ENCODE data around the gene SPTA1.

The SPTA1 gene

GRCh38 chr1:158572226-158572625, 114.3 kb downstream of the SPTA1 start:
- DNase-seq (ENCODE audit: extremely low spot score): no peak
- ChIA-PET POLR2A (no interaction called here), CTCF (no interaction called here)
- TF ChIP-seq CTCF (IDR thresholded peaks at IDR 0.05; ENCODE audit: control extremely low read depth, extremely low read depth, low read depth, missing control alignments): no peak

GRCh38 chr1:158570480-158570879, 116.0 kb downstream of the SPTA1 start, which contains the start of gene OR6P1:
TSS of gene OR6P1 (minus strand) at chr1:158570580. CDS start at chr1:158563604, 6,976 bp downstream.
- ChIA-PET POLR2A (no interaction called here), CTCF (no interaction called here)
- TF ChIP-seq CTCF (IDR thresholded peaks at IDR 0.05; ENCODE audit: control extremely low read depth, extremely low read depth, low read depth, missing control alignments): no peak
- no peak for DNase-seq (ENCODE audit: extremely low spot score)

- CTCF ChIA-PET: no interaction called here
- POLR2A ChIA-PET: no interaction called here
- no peak for TF ChIP-seq CTCF (IDR thresholded peaks at IDR 0.05; ENCODE audit: control extremely low read depth, extremely low read depth, low read depth, missing control alignments)
- no peak for DNase-seq (ENCODE audit: extremely low spot score)
Observed at GRCh38 chr1:158564608-158565007, 121.9 kb downstream of the SPTA1 start.

- no peak for TF ChIP-seq CTCF (IDR thresholded peaks at IDR 0.05; ENCODE audit: control extremely low read depth, extremely low read depth, low read depth, missing control alignments)
- POLR2A ChIA-PET: no interaction called here
- no peak for DNase-seq (ENCODE audit: extremely low spot score)
- CTCF ChIA-PET: interaction anchor here (1.0 kb wide), 1 partner anchor 9 kb away, joined by 3 read pairs; the partner anchor contains the start of gene OR6Y1
Observed at GRCh38 chr1:158563853-158564252, 122.7 kb downstream of the SPTA1 start.
